ENCODE data around the gene REM1. TPM values are rescaled to one million over a fixed set of nuclear protein-coding genes. Genes with fewer than 3 reads are reported as not detected.

Gene REM1
- total and polyA plus RNA-seq, 7 donors: 0.91 to 2.8 (median 1.0) TPM

Other genes with a start within 250 kb of the REM1 start
- gene DEFB115, start 217.6 kb upstream of the REM1 start, total RNA-seq: not detected
- gene DEFB115, start 217.6 kb upstream of the REM1 start, polyA plus RNA-seq: not detected
- gene DEFB116, start 166.7 kb upstream of the REM1 start, total RNA-seq: not detected
- gene DEFB116, start 166.7 kb upstream of the REM1 start, polyA plus RNA-seq: not detected
- gene DEFB118, start 106.7 kb upstream of the REM1 start, total RNA-seq: not detected
- gene DEFB118, start 106.7 kb upstream of the REM1 start, polyA plus RNA-seq: not detected
- gene DEFB119, start 84.7 kb upstream of the REM1 start, total RNA-seq: not detected
- gene DEFB119, start 84.7 kb upstream of the REM1 start, polyA plus RNA-seq: not detected
- not detected for gene DEFB121, start 69.1 kb upstream of the REM1 start, total RNA-seq
- not detected for gene DEFB121, start 69.1 kb upstream of the REM1 start, polyA plus RNA-seq
- gene DEFB123, start 34.7 kb upstream of the REM1 start, total RNA-seq: not detected
- not detected for gene DEFB123, start 34.7 kb upstream of the REM1 start, polyA plus RNA-seq
- not detected for gene DEFB124, start 161 bp upstream of the REM1 start, total RNA-seq
- under 1 TPM in 1 of 3 donors, not detected in 2; 0.18 TPM for gene DEFB124, start 161 bp upstream of the REM1 start, polyA plus RNA-seq
- 10 to 100 TPM; 32.4 to 62.5 (median 49.2) TPM for gene HM13, start 39.2 kb downstream of the REM1 start, total RNA-seq
- gene HM13, start 39.2 kb downstream of the REM1 start, polyA plus RNA-seq: 100 to 1,000 TPM in 1 of 3 donors, 10 to 100 TPM in 2; 44.0 to 112 (median 48.4) TPM
- gene ID1, start 130.0 kb downstream of the REM1 start, total RNA-seq: 100 to 1,000 TPM in 2 of 4 donors, 10 to 100 TPM in 2; 25.1 to 129 (median 102) TPM
- gene ID1, start 130.0 kb downstream of the REM1 start, polyA plus RNA-seq: 100 to 1,000 TPM in 1 of 3 donors, 10 to 100 TPM in 2; 45.1 to 574 (median 45.2) TPM
- 1 to 10 TPM; 3.5 to 8.1 (median 5.0) TPM for gene COX4I2, start 162.6 kb downstream of the REM1 start, total RNA-seq
- 10 to 100 TPM in 2 of 3 donors, 1 to 10 TPM in 1; 7.0 to 13.2 (median 11.9) TPM for gene COX4I2, start 162.6 kb downstream of the REM1 start, polyA plus RNA-seq
- gene BCL2L1, start 247.6 kb downstream of the REM1 start, total RNA-seq: 10 to 100 TPM; 34.5 to 95.1 (median 76.3) TPM
- gene BCL2L1, start 247.6 kb downstream of the REM1 start, polyA plus RNA-seq: 100 to 1,000 TPM in 1 of 3 donors, 10 to 100 TPM in 2; 42.3 to 204 (median 48.2) TPM